Cardiac fibroblast (primary cell): ENCODE results near the gene KLHL29.

Experiments used
- DNase-seq, 2 donors: peaks; one replicate each; pipeline versions ENCODE4 v3.0.0 to v3.0.0-alpha.2; 2010; ENCODE audit warnings: low read depth in 2 of 2
- H3K4me3 ChIP-seq, 2 donors: replicated peaks in 1 of 2; 1 replicate in 1 of 2; 2 replicates in 1 of 2; pipeline ENCODE4 v1.5.1; 2011; ENCODE audit warnings: low read depth in 2 of 2, low read length in 2 of 2, mild to moderate bottlenecking in 2 of 2, moderate library complexity in 1 of 2
- TF ChIP-seq, protein P1 (sequence below): IDR thresholded peaks from one replicate; pipeline ENCODE4 v1.5.1; 2011; ENCODE audit warnings: low read depth, mild to moderate bottlenecking, low read length, inconsistent platforms

KLHL29 gene

DNA sequence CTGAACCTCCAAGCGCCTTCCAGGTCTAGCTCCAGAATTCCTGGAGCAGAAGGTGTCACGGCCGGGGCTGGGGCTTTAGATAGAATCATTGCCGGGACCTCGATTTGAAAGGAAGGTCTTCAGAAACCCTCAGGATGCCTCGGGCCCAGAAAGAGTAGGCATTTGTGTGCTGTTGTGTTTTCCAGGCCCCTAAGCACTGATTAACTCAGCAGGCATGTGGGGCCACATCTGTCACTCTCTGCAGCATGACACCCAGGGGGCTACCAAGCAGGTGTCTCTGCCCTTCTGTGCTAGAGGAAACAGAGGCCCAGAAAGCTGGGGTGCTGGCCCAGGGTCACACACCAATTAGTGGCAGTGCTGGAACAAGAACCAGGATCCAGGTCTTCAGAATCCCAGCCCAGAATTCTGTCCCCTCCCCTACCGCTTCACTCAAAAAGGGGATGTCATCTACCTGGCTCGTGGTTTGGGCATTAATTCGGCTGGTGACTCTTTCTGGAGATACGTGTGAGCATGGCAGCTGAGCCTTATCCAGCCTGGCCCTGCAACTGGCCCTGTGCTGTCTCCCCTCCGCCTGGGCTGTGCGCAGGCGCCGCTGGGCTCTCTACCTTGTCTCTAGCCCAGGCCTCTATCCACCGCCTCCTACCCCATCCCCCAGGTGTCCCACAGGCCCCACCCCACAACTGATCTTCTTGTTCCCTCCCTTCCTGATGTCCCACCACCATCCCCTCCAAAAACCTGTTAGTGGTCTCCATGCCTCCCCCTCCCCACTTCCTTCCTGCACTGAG is 296.6 kb downstream of the KLHL29 start:
- no peak for DNase-seq
- H3K4me3 ChIP-seq: no peak overlapping the region
- TF ChIP-seq, protein P1, sequence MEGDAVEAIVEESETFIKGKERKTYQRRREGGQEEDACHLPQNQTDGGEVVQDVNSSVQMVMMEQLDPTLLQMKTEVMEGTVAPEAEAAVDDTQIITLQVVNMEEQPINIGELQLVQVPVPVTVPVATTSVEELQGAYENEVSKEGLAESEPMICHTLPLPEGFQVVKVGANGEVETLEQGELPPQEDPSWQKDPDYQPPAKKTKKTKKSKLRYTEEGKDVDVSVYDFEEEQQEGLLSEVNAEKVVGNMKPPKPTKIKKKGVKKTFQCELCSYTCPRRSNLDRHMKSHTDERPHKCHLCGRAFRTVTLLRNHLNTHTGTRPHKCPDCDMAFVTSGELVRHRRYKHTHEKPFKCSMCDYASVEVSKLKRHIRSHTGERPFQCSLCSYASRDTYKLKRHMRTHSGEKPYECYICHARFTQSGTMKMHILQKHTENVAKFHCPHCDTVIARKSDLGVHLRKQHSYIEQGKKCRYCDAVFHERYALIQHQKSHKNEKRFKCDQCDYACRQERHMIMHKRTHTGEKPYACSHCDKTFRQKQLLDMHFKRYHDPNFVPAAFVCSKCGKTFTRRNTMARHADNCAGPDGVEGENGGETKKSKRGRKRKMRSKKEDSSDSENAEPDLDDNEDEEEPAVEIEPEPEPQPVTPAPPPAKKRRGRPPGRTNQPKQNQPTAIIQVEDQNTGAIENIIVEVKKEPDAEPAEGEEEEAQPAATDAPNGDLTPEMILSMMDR: no peak

DNA sequence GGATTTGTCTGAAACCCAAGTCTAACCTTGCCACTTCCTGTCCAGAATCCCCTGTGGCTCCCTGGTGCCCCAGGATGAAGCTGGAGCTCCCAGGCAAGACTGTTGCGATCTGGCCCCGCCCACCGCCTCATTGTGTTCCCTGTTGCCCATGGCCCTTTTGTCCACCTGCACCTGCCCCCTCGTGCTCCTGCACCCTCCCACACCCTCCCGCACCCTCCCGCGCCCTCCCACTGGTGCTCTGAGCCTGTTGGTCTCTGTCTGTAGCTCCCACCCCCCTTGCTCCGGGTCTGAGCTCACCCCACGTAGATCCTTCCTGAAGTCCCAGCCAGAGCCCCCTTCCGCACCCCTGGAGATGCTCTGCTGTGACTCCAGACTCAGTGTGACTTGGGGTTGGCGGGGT is 297.5 kb downstream of the KLHL29 start:
- TF ChIP-seq, protein P1: no peak
- no peak for DNase-seq

DNA sequence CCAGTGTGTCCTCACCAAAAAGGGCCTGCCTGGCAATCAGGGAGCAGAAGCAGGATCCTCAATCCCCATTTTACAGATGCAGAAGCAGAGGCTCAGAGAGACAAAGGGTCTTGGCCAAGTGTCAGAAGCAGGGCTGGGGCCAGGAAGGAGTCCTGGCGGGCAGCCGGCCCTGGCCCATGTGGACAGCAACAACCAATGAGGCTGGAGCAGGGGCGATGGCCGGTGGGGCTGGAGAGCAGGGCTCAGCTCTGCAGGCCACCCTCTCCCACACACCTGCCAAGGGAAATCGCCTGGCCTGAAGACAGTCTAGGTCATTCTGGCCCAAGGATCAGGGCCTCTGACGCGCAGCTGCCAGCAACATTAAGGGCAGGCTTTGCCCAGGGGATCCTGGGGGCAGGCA is 298.0 kb downstream of the KLHL29 start:
- no peak for DNase-seq
- no peak overlapping the region for H3K4me3 ChIP-seq
- TF ChIP-seq, protein P1: no peak

More for the DNA sequence above, 297.5 kb downstream of the KLHL29 start:
- H3K4me3 ChIP-seq: no peak overlapping the region

DNA sequence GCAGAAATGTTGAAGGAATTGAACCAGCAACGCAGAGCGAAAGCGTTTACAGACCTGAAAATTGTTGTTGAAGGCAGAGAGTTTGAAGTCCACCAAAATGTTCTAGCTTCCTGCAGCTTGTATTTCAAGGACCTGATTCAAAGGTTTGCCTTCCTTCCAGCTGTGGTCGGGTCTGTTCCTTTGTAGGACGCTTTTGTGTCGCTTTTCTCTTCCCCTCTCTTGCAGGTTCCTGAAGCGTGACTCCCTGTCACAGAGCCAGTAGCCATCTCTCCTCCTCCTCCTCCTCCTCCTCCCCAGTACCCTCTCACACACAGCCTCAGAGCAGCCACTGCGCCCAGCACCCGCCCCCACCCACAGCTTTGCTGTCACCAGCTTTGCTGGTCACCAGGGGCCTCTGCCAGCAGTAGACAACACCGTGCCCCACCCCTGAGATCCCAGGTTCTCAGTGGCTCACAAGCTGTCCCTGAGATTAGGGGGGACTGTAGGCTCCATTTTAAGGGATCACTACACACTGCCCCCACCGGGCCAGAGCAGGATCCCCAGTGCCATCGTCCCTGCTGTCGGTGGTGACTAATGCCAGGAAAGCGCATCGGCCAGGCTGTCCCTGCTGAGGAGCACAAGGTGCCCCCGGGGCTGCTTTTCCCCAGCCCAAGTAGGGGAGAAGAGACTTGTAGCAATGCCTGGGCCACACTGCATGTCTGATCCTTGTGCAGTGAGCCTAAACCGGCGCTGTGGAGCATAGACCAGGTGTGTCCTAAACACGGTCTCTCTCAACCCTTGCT is 299.6 kb downstream of the KLHL29 start:
- no peak overlapping the region for H3K4me3 ChIP-seq
- no peak for DNase-seq
- TF ChIP-seq, protein P1: no peak

DNA sequence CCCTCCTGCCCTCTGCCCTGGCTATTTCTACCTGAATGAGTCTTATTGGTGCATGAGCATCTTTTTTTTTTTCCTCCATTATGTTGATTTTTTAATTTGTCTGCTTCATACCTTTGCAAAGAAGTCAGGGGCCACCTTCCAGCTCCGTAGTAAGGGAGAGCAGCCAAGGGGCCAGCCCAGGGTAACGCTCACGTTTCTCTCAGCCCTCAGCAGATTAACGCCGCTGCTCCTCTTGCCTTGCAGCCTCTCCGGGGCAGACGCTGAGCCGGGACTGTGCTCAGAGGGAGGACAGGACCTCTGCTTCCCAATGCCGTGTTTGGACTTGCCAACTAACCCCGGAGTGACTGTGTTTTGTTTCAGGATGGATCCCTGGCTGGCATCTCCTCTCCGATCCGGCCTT is 300.2 kb downstream of the KLHL29 start:
- H3K4me3 ChIP-seq: no peak overlapping the region
- no peak for DNase-seq
- TF ChIP-seq, protein P1: no peak

DNA sequence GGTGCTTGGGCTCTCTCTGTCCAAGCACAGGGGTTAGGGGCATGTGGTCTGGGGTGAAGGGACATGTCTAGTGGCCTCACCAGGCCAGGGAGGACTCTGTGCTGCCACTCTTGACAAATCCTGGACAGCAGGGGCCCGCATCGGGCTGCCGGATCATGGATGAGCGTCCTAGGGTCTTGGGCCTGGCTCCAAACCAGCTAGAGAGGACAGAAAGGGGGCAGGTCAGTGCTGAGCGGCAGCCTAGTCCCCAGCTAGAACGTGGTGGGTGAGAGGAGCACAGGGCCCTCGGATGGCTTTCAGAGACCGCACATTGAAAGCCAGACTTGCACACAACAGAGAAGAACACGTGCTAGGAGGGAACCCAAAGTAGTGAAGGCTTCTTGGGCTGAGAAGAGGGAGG is 300.7 kb downstream of the KLHL29 start:
- DNase-seq: no peak
- TF ChIP-seq, protein P1: no peak

More for the DNA sequence above, 300.7 kb downstream of the KLHL29 start:
- H3K4me3 ChIP-seq: no peak overlapping the region
